NCI-H774 (cell line): ENCODE results near the gene MCAM.
A peak's percentile ranks its signal among the peaks of the same experiment; 100 is the strongest.

Source experiments
- DNase-seq: peaks from one replicate; lab custom pipeline; 2025; lab: John Stamatoyannopoulos, UW

The MCAM gene

DNA sequence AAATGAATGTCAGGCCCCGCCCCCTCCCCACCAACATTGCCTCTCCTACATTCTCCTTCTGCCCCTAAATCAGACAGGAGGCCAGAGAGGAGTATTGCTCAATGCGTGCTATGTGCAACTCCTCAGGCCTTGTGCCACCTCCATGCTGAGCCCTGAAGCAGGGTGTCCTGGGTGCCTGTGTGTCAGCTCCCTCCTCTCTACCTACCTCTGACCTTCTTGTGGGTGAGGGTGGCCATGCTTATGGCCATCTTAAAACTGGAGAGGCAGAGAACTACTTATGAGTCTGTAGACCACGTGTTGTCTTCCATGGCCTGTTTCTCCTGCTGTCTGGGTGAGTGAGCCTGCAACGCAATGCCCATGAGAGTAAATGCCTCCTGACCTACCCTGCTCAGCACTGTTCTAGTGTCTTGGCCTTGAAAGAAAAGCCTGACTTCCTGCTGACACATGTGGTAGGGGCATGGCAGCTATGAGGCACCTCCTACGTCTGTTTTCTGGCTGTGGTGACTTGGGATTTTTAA is 10.5 kb downstream of the MCAM start:
- DNase-seq = no peak

DNA sequence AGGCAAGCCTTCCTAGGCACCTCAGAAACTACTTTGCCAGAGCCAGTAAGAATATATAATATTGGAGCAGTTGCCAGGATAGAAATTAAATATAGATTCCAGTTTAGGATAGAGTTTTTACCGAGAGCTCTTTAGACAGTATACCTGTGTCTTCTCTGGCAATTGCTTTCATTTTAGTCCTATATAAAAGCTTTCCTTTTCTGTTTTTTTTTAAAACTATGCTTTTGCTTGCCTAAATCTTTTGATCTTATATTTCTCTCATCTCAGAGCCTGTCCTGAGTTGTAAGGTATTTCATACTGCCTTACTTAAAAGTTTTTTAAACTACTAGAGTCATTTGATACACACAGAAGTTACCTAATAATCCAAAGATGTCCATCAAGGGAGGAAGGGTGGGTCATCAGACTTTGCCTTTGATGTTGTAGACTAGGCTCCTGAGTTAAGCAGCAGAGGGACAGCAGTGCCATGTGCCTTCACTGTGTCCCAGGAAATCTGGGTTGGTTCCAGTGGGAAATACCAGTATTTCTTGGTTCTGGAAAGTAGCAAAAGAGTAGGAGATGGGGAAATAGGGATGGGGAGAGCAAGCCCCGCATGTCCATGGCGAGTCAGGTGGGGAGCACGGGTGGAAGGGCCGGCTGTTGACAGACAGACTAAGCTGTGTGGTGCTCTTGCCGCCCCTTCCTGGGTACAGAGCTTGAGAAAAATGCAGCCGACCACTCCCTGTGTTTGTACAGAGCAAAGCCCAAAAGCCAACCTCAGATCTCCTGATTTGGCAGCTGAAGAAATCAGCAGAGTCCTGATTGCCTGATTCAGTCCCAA is 11.2 kb downstream of the MCAM start:
- DNase-seq = no peak

DNA sequence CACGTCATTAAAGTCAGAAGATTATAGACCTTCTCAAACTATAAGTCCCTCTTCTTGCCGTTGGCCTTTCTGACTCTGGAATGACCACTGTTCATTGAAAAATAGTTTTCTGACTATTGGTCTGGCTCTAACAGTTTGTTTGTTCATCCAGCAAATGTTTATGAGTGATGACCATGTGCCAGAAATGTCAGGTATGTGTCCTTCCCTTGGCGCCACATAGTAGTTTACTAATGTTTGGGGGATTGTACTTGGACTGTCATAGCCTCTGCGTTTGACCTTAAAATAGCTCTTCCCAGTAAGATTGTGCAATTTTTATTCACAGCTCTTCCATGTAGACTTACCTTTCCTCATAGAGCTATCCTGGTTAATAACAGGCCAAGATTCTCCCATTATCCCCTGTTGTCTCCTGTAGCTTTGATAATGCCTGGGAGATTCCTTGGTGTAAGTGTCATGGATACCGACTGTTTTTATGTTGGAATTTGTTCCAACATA is 13.7 kb downstream of the MCAM start:
- no peak for DNase-seq

DNA sequence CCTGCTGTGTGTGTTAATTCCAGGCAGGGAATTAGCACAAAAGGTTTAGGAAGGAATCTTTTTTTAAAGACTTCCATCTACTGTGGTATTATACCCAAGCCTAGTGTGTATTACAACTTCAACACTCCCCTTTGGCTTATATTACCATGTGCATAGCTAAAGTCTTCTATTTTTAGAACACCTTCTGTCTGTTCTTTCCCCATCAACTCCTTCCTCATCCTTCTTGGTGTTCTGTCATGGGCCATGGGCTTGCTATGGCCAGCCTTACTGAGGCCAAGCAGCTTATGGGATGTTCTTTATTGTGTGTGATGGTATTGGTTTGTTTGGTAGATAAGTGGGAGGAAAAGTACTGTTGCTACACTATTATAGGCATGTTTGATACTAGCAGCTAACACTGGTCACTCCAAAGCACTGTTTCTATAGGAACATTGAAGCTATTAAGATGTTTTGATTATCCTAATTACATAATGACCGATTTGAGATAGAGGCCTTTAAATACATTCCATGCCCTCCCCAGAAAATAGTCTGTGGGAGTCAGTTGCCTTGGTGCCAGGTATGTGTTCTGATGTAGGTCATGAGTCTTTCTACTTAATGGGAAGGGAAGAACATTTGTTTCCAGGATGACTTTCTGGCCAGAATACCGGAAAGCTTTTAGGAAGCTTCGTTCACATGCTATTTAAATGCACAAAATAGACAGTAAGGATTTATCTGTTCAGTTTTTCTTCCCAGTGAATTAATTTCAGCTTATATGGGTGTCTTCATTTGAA is 16.5 kb downstream of the MCAM start:
- no peak for DNase-seq

DNA sequence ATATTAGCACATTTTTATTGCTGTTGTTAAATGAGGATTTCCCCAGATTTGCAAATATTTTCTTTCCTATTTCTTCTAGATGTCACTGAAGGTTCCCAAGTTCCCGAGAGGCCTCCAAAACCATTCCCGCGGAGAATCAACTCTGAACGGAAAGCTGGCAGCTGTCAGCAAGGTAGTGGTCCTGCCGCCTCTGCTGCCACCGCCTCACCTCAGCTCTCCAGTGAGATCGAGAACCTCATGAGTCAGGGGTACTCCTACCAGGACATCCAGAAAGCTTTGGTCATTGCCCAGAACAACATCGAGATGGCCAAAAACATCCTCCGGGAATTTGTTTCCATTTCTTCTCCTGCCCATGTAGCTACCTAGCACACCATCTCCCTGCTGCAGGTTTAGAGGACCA is 17.5 kb downstream of the MCAM start:
- no peak for DNase-seq

DNA sequence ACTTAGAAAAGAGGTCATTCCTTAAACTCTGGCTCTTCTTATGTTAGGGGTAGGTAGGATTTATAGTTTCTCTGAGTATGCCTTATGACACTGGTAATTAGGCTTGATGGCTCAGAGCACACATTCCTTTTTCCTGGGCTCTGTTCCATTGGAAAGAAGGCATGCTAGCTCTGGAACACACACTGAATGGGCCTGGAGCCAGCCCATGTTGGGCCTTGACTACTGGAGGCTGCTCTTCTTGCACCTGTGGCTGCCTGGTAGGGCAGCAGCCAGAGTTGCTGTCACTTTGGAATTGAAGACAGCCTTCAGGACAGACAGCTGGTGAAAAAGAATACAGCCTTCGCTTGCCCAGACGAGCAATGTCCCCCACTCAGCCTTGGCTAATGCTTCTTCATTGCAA is 18.2 kb downstream of the MCAM start:
- DNase-seq = no peak

DNA sequence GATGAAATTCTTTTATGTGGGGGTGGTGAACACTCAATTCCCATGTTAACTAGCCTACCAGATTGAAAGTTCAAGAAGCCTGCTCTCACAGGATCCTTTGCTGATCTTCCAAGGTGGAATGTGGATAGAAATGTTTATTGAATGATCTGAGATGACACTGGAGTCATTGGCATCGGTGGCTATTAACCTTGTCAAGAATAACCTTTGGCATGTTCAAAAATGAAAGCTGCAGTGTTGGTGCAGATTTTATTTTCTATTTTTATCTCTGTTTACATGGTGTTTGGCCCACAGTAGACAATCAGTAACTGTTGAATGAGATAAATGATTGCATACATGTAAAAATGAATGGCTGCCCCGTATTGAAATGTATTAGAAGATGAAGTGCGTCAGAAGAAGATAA is 19.0 kb downstream of the MCAM start:
- DNase-seq = no peak

DNA sequence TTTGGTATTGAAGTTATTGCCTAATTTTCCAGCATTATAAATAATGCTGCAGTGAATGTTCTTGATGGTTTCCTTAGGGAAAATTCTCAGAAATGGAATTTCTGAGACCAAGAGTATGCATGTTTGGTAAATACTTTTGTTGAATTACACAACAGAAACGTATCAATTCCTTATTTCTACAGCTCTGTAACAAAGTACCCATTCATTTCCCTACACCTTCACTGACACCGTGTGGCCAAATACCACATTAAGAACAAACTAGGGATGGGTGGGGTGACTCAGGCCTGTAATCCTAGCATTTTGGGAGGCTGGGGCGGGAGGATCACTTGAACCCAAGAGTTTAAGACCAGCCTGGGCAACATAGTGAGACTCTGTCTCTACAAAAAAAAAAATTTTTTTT is 21.8 kb downstream of the MCAM start:
- no peak for DNase-seq

DNA sequence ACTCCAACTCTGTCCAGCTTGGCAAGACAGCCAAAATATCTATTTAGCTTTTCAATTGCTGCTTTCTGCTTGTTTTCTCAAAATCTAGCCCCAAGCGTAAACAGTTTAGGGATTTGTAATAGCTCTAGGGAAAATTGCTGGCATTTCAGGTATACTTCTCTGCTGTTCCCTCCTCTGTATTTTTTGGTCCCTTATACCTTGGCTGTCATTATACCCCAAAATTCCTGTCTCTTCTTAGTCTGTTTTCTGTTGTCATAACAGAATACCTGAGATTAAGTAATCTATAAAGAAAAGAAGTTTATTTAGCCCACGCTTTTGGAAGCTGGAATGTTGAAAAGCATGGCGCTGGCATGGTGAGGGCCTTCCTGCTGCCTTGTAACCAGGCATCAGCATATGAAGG is 23.5 kb downstream of the MCAM start:
- no peak for DNase-seq

DNA sequence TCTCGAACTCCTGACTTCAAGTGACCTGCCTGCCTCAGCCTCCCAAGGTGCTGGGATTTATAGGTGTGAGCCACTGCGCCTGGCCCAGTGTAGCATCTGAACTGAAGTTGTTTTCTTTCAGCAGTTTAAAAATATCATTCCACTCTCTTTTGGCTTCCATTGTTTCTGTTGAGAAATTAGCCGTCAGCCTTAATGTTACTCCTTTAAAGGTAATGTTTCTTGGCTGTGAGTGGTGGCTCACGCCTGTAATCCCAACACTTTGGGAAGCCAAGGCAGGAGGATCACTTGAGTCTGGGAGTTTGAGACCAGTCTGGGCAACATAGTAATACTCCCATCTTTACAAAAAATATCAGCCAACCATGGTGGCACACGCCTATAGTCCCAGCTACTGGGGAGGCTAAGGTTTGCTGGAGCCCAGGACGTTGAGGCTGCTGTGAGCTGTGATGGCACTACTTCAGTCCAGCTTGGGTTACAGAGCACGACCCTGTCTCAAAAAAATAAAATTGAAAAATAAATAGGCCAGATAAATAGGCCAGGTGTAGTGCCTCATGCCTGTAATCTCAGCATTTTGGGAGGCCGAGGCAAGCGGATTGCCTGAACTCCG is 25.9 kb downstream of the MCAM start:
- DNase-seq = no peak

DNA sequence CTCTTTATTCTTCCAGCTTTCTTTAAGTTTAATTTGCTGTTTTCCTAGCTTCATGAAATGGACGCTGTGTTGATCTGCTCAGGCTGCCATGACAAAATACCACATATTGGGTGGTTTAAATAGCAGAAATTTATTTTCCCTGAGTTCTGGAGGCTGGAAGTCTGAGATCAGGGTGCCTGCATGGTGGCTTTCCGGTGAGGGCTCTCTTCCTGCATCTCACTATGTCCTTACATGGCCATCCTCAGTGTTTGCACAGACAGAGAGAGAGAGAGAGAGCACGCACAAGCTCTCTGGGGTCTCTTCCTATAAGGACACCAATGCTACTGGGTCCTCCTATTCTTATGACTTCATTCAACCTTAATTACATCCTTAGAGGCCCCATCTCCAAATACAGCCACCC is 28.7 kb downstream of the MCAM start:
- no peak for DNase-seq

DNA sequence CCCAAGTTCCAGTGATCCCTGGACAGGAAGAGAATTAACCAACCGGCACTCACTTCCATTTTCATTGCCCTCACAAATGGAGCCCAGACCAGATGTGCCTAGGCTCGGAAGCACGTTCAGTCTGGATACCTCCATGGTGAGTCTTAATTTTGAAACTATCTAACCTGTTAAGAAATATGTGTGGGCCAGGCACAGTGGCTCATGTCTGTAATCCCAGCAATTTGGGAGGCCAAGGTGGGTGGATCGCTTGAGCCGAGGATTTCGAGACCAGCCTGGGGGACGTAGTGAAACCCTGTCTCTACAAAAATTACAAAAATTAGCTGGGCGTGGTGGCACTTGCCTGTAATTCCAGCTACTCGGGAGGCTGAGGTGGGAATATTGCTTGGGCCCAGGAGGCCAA is 31.5 kb downstream of the MCAM start:
- no peak for DNase-seq

DNA sequence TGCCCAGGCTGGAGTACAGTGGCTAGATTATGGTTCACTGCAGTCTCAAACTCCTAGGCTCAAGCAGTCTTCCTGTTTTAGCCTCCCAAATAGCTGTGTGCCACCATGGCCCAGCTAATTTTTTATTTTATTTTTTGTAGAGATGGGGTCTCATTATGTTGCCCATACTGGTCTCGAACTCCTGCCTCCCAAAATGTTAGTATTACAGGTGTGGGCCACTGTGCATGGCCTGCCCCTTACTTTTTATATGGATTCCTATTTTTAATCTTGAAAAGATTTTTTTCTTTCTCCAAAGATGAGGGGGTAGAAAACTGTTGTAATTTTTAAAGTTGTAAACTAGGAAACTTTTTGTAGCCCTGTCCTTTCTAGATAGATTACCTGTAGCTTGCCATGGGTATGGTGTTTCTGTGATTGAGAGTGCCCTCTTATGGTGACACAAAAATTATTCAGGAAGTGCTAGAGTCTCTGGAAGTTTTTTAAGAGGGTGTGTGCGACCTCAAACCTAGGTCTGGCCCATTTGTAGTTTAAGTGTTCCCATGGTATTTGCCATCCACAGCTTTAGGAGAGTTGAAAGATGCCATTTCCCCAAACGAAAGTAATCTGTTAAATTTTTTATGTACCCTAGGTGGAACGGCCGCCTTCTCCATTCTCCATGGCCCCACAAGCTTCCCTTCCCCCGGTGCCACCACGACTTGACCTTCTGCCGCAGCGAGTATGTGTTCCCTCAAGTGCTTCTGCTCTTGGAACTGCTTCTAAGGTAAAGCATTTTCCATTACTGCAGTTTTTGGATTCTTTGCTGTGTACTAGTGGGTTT is 32.4 kb downstream of the MCAM start:
- DNase-seq = peak; percentile 1

DNA sequence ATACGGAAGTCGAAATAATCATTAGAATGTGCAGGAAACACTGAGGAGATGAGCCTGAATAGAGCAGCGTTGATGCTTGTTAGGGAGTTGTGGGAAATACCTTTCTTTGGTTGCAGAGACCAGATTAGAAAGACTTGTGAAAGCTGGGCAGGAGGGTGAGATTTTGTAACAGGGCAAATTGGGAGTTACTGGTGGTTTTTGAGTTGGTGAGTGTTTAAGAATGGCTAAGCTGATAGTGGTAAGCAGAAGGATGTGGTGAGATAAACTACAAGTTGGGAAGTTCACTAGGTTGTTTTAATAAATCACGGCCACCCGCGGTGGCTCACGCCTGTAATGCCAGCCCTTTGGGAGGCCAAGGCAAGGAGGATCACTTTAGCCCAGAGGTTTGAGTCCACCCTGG is 34.4 kb downstream of the MCAM start:
- DNase-seq = no peak

DNA sequence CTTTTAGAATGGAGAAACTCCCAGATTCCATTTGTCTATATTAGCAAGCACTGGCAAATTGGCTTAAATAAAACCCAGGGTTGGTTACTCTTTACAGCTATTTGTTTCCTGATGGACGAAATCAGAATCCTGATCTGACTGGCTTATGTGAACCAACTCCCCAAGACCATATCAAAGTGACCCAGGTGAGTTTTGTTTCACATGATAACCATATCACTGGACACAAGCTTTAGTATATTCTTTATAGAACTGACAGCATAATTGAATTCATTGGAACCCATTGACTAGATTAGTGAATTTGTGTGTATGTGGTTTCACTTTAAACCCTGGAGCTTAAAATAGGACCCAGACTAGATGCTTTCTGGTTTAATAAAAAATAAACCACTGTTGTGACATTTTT is 39.3 kb downstream of the MCAM start:
- DNase-seq = no peak

DNA sequence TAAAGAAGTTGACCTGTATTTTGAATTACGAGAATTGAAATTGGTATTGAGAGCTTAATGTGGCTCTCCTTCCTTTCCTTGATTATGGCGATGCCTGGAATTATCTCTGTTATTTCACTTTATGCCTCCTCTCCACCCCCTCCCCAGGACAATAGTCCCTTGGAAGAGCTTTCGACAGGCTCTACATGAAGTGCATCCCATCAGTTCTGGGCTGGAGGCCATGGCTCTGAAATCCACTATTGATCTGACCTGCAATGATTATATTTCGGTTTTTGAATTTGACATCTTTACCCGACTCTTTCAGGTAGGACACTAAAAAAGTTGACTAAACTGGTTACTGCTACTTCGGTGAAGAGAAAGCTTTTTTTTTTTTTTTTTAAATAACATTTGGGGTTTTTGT is 43.2 kb downstream of the MCAM start:
- DNase-seq = no peak

DNA sequence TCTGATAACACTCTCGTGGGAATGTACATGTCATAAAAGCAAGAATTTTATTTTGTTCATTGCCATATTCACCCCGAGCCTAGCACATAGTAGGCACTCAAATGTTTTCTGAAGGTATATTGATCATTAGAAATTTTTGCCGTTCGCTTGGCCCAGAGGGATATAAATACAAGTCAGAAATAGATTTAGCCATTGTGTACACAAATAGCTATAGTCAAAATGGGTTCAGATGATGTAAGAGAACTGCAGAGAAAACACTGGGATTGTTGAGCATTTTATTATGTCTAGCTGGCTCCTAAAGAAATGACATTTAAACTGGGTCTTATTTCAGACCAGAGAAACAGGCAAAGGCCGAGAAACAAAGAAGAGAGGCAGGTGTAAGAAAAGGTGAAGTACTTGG is 49.3 kb downstream of the MCAM start:
- no peak for DNase-seq

DNA sequence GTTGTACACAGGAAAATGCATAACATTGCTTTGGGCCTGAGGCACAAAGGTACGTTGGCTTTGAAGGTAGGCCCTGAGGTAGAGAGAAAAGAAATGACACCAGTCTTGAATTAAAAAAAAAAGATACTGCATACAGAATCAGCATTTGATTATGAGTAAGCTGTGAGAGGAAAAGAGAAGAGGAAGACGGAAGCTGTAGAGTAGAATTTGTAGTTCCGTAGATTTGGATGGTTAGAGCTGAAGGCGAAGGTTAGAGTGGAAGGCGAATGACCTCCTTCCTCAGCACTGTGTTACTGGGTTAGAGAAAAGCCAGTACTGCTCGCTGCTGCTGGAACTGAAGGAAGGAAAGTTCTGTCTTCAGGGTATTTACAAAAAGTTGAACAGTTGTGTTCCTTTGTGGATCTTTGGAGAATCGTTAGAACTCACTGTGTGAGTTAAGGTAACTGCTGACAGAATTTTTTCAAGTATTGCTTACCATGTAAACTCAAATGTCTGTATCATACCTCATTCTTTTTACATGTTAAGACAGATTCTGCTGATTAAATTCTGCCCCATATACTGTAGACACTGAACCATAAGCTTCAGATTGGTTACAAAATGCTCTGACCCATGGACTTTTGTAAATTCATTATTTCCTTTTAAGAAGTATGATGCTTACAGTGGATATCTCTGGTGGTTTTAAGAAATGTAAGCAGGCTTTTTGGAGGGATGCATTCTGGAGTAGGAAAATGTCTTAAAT is 50.2 kb downstream of the MCAM start:
- no peak for DNase-seq

DNA sequence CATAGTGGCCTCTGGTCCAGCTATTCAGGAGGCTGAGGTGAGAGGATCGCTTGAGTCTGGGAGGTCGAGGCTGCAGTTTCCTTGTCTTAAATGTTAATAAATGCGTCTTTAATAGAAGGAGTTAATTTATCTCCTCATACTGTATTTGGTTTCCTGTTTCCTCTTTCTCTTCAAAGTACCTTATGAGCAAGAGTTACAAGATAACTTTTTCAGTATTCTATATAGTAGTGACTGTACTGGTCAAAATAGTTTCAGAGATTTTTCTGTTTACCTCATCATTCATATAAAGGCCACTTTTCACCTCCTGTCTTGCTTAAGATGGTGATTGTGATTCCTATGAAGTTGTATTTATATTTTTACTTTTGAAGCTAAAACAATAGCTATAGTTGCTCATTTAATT is 50.9 kb downstream of the MCAM start:
- DNase-seq = no peak

DNA sequence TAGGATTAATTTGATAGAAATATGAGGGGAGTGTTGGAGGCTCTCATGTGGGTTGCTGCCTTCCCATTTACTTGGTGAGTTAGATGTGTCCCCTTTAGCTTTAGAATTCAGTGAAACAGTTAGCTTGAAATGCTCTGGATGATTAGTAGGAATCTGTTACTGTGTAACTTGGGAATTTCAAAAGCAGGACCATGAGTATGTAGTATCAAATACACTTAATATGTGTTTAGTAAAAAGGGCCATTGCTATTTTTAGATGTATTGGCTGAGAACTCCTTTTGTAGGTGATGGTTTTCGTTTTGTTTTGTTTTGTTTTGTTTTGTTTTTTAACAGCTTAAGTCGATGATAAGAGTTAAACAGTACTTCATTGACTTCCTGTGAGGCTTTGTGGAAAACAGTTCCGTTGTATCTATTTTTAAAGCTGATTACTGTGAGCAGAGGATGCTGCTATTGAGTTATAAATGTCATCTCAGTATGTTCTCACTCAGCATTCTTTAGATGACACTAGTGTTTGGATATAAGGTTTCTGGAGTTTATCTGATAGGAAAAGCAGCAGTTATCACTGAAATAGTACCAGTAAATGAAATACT is 53.5 kb downstream of the MCAM start:
- no peak for DNase-seq
